ENCODE measurements around the gene COL27A1.

Gene COL27A1

GRCh38 chr9:114207845-114208244 lies 52.5 kb downstream of the COL27A1 start:
- no peak for DNase-seq

GRCh38 chr9:114209151-114209550 lies 53.8 kb downstream of the COL27A1 start:
- DNase-seq: no peak

DNA sequence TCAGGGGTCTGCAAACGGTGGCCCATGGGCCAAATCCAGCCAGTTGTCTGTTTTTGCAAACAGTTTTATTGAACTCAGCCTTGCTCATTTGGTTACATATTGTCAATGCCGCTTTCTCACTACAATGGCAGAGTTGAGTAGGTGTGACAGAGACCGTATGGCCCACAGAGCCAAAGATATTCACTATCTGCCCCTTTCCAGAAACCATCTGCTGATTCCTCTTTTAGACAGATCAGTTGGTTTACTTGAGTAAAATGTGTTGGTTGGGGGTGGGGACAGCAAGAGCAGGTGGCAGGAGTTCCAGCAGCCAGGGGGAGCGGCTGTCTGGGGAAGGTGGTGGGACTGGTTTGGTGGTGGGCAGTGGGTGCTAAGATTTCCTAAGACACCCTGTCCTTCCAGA lies 54.8 kb downstream of the COL27A1 start:
- no peak for DNase-seq

DNA sequence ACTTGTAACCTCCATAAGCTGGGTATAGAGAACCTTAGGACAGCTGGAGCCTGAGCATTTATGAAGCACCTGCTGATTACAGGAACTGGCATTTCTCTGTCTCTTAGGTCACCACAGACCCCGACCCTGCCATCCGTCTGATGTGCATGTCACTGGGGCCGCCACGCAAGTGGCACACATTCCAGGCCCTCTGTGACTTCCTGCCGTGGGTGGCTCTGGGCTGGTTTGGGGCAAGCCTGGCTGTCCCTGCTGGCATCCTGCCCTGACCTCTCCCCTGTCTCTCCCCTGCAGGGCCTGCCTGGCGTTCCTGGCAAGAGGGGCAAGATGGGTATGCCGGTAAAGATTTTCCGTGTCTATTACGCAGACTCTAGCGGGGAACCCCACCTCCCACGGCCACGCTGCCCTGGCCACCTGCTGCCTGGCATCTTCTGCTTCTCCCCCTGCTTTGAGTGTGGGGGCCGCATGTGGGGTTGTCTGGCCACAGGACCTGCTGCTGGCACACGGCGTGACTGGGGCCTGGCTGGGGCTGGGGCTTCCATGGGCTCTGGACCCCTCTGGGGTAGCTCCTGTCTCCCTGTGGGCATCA lies 55.4 kb downstream of the COL27A1 start:
- DNase-seq: no peak

- no peak for DNase-seq
These were observed 57.5 kb downstream of the COL27A1 start for GRCh38 chr9:114212826-114213225.

- DNase-seq: no peak
These were observed 58.2 kb downstream of the COL27A1 start for GRCh38 chr9:114213566-114213965.

DNA sequence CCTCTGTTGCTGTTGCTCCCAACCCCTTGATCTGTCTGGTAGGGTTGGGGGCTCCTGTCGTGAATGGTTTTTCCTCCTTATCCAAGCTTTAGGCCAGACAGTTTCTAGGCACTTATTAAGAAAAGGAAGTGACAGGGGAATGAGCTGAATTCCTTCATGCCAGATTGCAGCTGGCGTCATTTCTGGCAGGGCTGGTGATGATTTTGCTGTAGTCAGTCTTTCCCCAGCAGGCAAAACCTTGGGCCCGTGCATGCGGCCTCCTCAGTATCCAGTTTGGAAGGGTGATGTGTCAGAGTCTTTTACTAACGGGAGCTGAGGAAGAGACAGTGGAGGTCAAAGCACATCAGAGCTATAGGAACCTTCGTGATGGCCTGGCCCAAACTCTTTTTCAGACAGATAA lies 58.8 kb downstream of the COL27A1 start:
- DNase-seq: no peak

- no peak for DNase-seq
These were observed 59.5 kb downstream of the COL27A1 start for GRCh38 chr9:114214686-114215414.

DNA sequence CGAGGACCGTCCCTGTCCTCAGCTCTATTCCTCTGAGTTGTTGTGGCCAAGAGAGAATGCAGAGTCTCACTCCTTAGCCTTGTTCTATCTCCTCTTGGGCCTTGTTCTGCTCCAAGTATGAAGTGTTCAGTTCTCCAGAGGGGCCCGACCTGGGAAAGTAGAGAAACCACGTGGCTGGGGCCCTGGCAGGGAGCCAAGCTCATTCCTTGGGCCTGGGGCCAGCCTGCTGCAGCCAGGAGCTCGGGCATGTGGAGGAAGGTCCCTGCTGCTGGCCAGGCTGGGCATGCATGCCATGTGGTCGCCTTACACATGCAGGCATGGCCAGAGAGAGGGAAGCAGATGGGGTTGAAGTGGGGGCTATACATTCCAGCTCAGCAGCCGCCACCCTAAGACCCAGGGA lies 60.7 kb downstream of the COL27A1 start:
- DNase-seq: no peak

GRCh38 chr9:114216976-114217375 lies 61.6 kb downstream of the COL27A1 start:
- DNase-seq: no peak

- DNase-seq: no peak
These were observed 63.2 kb downstream of the COL27A1 start for GRCh38 chr9:114218264-114219120.

GRCh38 chr9:114220061-114220541 lies 64.8 kb downstream of the COL27A1 start:
- no peak for DNase-seq

DNA sequence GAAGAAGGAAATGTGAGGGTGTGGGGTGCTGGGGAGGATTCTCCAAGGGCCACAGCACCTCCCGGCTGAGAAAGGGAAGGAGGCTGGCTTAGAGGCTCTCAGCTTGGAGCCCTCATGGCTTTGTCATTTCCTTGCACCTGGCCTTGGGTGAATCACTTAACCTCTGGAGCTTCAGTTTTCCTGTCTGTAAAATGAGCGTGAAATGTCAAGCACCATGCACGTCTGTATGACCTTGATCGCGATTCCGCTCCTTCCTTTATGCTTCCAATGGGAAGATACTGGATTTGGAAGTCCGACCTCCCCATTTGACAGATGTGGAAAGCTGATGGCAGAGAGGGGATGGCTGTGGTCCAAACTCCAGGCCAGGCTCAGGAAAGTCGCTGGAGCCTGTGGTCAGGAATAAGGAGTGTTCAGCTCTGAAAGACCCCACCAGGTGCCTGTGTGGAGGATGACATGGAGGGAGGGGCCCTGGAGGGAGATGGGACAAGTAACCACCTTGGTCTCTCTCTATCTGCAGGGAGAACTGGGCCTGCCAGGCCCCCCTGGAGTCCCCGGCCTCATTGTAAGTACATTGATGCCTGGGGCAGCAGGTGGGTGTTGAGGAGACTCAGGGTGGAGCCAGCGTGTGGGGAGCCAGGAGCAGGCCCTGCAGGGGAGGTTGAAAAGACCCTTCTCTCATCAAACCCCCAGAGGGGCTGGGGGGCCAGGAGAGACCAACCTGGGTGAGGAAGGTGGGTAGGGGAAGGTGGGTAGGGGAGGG lies 66.5 kb downstream of the COL27A1 start:
- DNase-seq: no peak

GRCh38 chr9:114223564-114224246 lies 68.4 kb downstream of the COL27A1 start:
- no peak for DNase-seq

- no peak for DNase-seq
These were observed 68.9 kb downstream of the COL27A1 start for GRCh38 chr9:114224247-114224610.

GRCh38 chr9:114225561-114226212 lies 70.3 kb downstream of the COL27A1 start:
- DNase-seq: no peak

GRCh38 chr9:114226246-114227055 lies 71.1 kb downstream of the COL27A1 start:
- DNase-seq: no peak

DNA sequence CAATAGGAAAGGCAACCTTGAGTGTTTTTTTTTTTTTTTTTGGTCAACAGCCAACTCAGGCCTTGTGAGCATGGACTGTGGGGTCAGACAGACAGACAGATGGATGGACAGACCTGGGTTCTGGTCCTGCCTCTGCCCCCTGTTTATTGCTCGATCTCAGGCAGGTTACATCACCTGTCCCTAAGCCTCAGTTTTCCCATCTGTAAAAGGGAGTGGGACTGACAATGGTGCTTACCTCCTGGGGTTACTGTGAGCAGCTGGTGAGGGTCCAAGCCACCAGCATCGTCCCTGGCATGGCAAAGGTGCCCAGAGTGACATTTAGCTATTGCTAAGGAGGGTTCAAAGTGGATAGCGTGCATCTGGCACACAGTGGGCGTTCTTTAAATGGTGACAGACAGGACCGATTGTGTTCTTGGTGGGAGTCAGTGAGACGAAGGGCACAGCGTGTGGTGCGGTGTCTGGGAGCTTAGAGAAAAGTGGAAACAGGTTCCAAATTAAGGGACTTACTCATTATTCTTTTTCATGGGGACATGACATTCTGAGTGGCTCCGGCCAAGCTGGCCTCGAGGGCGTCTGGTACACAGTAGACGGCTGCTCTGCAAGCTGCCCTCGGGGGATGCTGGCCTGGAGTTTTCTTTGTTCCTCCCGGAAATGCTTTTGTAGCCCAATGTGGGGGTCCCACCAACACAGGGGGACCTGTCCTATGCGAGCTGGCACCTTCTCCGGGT lies 72.1 kb downstream of the COL27A1 start:
- no peak for DNase-seq

DNA sequence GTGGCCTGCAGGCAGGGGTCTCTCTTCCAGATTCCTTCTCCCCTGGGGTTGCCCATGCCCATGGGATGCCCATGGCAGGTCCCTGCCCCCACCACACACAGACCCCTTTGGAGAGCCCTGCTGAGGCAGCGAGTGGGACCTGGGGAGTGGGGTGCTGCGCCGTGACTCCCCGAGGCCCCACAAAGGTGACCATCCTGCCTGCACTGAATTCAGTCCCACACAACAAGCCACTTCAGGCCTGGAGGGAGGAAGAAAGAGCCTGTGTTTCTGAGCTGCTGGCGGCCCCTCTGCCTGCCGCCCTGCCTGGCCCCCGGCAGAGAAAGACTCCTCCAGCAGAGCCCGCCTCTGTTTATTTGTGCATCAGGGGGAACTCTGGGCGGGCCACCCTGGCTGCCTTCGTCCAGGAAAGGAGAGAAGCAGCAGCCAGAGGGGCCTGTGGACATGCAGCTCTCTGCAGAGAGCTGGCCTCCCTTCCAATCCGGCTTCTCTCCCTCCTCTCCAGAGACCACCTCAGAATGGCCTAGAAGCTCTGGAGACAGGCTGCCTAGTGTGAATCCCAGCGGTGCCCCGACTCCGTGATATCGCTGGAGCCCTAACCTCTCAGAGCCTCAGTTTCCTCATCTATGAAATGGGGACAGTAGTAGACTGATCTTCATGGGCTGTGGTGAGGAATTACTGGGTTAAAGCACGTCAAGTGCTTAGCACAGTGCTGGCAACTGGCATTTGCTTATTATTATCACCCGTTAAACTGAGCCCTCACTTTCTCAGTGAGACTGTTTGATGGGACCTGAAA lies 72.9 kb downstream of the COL27A1 start:
- DNase-seq: no peak
